Measurements from ENCODE around the gene RFC5. TPM values are rescaled to one million over a fixed set of nuclear protein-coding genes. Genes with fewer than 3 reads are reported as not detected.

Gene RFC5
- total and polyA plus RNA-seq, 10 of the 15 experiments (the other 5 are each of a cell fraction or from before 2014, with no cell fraction given) = 30.9 to 73.3 (median 53.5) TPM

- SMC1A ChIA-PET (ENCODE audit: uncharacterized antibody, unreplicated experiment) = no interaction called here
- no peak for TF ChIP-seq TBL1XR1 (IDR thresholded peaks at IDR 0.05; ENCODE audit: low read depth, low read length)
- no peak for TF ChIP-seq SKIL (IDR thresholded peaks at IDR 0.05; ENCODE audit: low read depth, poor library complexity, severe bottlenecking)
- no peak for TF ChIP-seq ZBTB33 (IDR thresholded peaks at IDR 0.05)
- TF ChIP-seq MTA3 (IDR thresholded peaks at IDR 0.05; ENCODE audit: borderline replicate concordance, low read length) = no peak
- no peak for TF ChIP-seq IKZF2 (IDR thresholded peaks at IDR 0.05)
- no peak for TF ChIP-seq RB1 (IDR thresholded peaks at IDR 0.05; ENCODE audit: borderline replicate concordance)
- no peak for TF ChIP-seq RUNX3 (IDR thresholded peaks at IDR 0.05; ENCODE audit: low read length)
- no peak for TF ChIP-seq MEF2B (IDR thresholded peaks at IDR 0.05; ENCODE audit: partially characterized antibody, poor library complexity, severe bottlenecking)
- no peak for TF ChIP-seq ESRRA (IDR thresholded peaks at IDR 0.05; ENCODE audit: low read length)
- TF ChIP-seq FOXM1 (IDR thresholded peaks at IDR 0.05; ENCODE audit: low read depth, low read length) = no peak
- TF ChIP-seq BCL3 (IDR thresholded peaks at IDR 0.05; ENCODE audit: borderline replicate concordance, insufficient read depth, low read depth, low read length, poor library complexity, severe bottlenecking) = no peak
- no peak for TF ChIP-seq USF1 (IDR thresholded peaks at IDR 0.05; ENCODE audit: borderline replicate concordance, extremely low read length, insufficient read depth, low read depth, low read length)
- TF ChIP-seq SP1 (IDR thresholded peaks at IDR 0.05; ENCODE audit: low read depth, low read length) = no peak
- no peak for TF ChIP-seq ZNF622 (IDR thresholded peaks at IDR 0.05)
- TF ChIP-seq MLLT1 (IDR thresholded peaks at IDR 0.05) = no peak
- TF ChIP-seq MYB (IDR thresholded peaks at IDR 0.05; ENCODE audit: borderline replicate concordance, low read depth, low read length) = no peak
Measured at GRCh38 chr12:117986705-117987469, 29.6 kb upstream of the RFC5 start.

More at GRCh38 chr12:117986705-117987469, 29.6 kb upstream of the RFC5 start:
- no peaks in the 10 kb centered on the region for H3K4me1 ChIP-seq (ENCODE audit: control insufficient read depth, insufficient read depth, low read length)
- no peaks in the 10 kb centered on the region for H3K79me2 ChIP-seq (ENCODE audit: control insufficient read depth, insufficient read depth, low read length)
- no peaks in the 10 kb centered on the region for H4K20me1 ChIP-seq (ENCODE audit: control insufficient read depth, insufficient read depth)
- ATAC-seq (no peak), FAIRE-seq (no peak), DNase-seq (ENCODE audit: low read depth, low spot score) (no peak)
- H3K27me3 ChIP-seq (replicated peaks in 1 of 2; ENCODE audit: control insufficient read depth in 2 of 2, insufficient read depth in 2 of 2, low read length in 1 of 2) = no peaks in the 10 kb centered on the region; a peak in 1 of 4 replicates
- ChIA-PET POLR2A (interaction anchor here (0.5 to 0.6 kb wide), 2 partner anchors 22 to 77 kb away, joined by 3 to 4 read pairs; no protein-coding TSS in a partner anchor), CTCF (no interaction called here), RAD21 (ENCODE audit: unreplicated experiment) (no interaction called here)
- H3K9ac ChIP-seq (ENCODE audit: control insufficient read depth, insufficient read depth, low read length) = no peak overlapping the region
- in situ Hi-C loops (cut with MboI) = no loop called here
- H3K4me2 ChIP-seq (ENCODE audit: control insufficient read depth, insufficient read depth) = no peak overlapping the region
- H3K9me3 ChIP-seq (replicated peaks; ENCODE audit: control insufficient read depth, insufficient read depth, low read length) = no peaks in the 10 kb centered on the region
- no peaks in the 10 kb centered on the region for H3K36me3 ChIP-seq (ENCODE audit: control insufficient read depth in 2 of 2, insufficient read depth in 2 of 2, low read length in 1 of 2)
- 9% methylated on average over 4 of the region's 4 CpGs for WGBS (ENCODE audit: insufficient coverage, insufficient replicate concordance, low lambda C conversion rate, missing lambda C conversion rate)
- intact Hi-C loops (cut with micrococcal nuclease; ENCODE audit: unreplicated experiment) = no loop called here
- no TSS peak for BruUV-seq (replicated peaks)
- no peak overlapping the region for H3K4me3 ChIP-seq
- no peak overlapping the region for H2AFZ ChIP-seq (ENCODE audit: control insufficient read depth, low read depth, low read length)
- H3K27ac ChIP-seq (ENCODE audit: control insufficient read depth, insufficient read depth) = no peak overlapping the region

Data from GM12878 (cell line).